Omental fat pad (tissue), 4 donors: Measurements from ENCODE around the gene MARS1. TPM values are rescaled to one million over a fixed set of nuclear protein-coding genes. Genes with fewer than 3 reads are reported as not detected.
"Not testable (repeated sequence)": the region's sequence is repeated elsewhere in the genome, so short reads cannot be mapped to it uniquely, and the experiment has no call there.

Experiments used
- ATAC-seq: fragments of 150-250 bp; one replicate; pipeline ENCODE4 v1.9.1; 2016; ENCODE audit warnings: mild to moderate bottlenecking, moderate library complexity; ENCODE audit not compliant: low FRiP score
- DNase-seq: peaks from one replicate; pipeline ENCODE4 v3.0.0-alpha.2; 2019; ENCODE audit warnings: low spot score
- CTCF ChIP-seq, 3 donors: fragments of 450-650 bp; IDR thresholded peaks; one replicate each; pipeline ENCODE4 v1.5.1; 2016 to 2017; ENCODE audit warnings: antibody characterized with exemption in 3 of 3, mild to moderate bottlenecking in 3 of 3, moderate library complexity in 2 of 3
- total RNA-seq, 4 donors: library from RNA; depleted of rRNA; stranded (reverse); fragments of >200 nt; gene quantifications; one replicate each; pipeline ENCODE4 v1.1.0, GENCODE V29; 2016

MARS1 gene
- total RNA-seq, 4 donors from 2014 or later: 53.5 to 108 (median 58.4) TPM

- no peak for DNase-seq
These were observed 3.8 kb downstream of the MARS1 start for GRCh38 chr12:57491393-57492280.

GRCh38 chr12:57495051-57495701, 7.3 kb downstream of the MARS1 start:
- not testable (repeated sequence) for DNase-seq, ATAC-seq

More at GRCh38 chr12:57491393-57492280, 3.8 kb downstream of the MARS1 start:
- ATAC-seq: no peak
- no peak for TF ChIP-seq CTCF (IDR thresholded peaks at IDR 0.05)

GRCh38 chr12:57496822-57497221, 9.0 kb downstream of the MARS1 start:
- ATAC-seq (no peak), DNase-seq (no peak)
- no peak for TF ChIP-seq CTCF (IDR thresholded peaks at IDR 0.05)

- no peak for ATAC-seq
These were observed 9.6 kb downstream of the MARS1 start for GRCh38 chr12:57497223-57498131.

GRCh38 chr12:57498132-57498502, 10.2 kb downstream of the MARS1 start:
- ATAC-seq (no peak), DNase-seq (no peak)
- no peak for TF ChIP-seq CTCF (IDR thresholded peaks at IDR 0.05)

More at GRCh38 chr12:57497223-57498131, 9.6 kb downstream of the MARS1 start:
- TF ChIP-seq CTCF (IDR thresholded peaks at IDR 0.05): no peak
- DNase-seq: no peak

- ATAC-seq (no peak), DNase-seq (no peak)
- no peak for TF ChIP-seq CTCF (IDR thresholded peaks at IDR 0.05)
These were observed 10.7 kb downstream of the MARS1 start for GRCh38 chr12:57498571-57498970.

- no peak for DNase-seq
- TF ChIP-seq CTCF (IDR thresholded peaks at IDR 0.05): no peak
- no peak for ATAC-seq
These were observed 12.3 kb downstream of the MARS1 start for GRCh38 chr12:57500213-57500612.

GRCh38 chr12:57502311-57502969, 14.6 kb downstream of the MARS1 start:
- DNase-seq, ATAC-seq: not testable (repeated sequence)

- not testable (repeated sequence) for ATAC-seq, DNase-seq
These were observed 18.7 kb downstream of the MARS1 start for GRCh38 chr12:57506541-57506940.

GRCh38 chr12:57507796-57508195, 19.9 kb downstream of the MARS1 start:
- ATAC-seq, DNase-seq: not testable (repeated sequence)
